Mesothelial cell of epicardium (in vitro differentiated cells): ENCODE data around the gene ADGRF1. TPM values are rescaled to one million over a fixed set of nuclear protein-coding genes. Genes with fewer than 3 reads are reported as not detected.

Experiments used
- DNase-seq, 2 experiments: peaks; one replicate each; pipeline ENCODE4 v3.0.0; 2021; ENCODE audit warnings: low spot score in 2 of 2; ENCODE audit not compliant: unreplicated experiment in 2 of 2
- H3K27ac Mint-ChIP-seq: 2 replicates; pipeline ENCODE4 v1.8.0; 2021; ENCODE audit warnings: mixed read lengths
- H3K27me3 Mint-ChIP-seq: 2 replicates; pipeline ENCODE4 v1.8.0; 2021; ENCODE audit warnings: low read depth, mixed read lengths
- H3K36me3 Mint-ChIP-seq: 2 replicates; pipeline ENCODE4 v1.8.0; 2021; ENCODE audit warnings: mixed read lengths
- H3K4me1 Mint-ChIP-seq: 2 replicates; pipeline ENCODE4 v1.8.0; 2021; ENCODE audit warnings: mixed read lengths
- H3K4me3 Mint-ChIP-seq: 2 replicates; pipeline ENCODE4 v1.8.0; 2021; ENCODE audit warnings: mild to moderate bottlenecking, moderate library complexity, mixed read lengths
- H3K9me3 Mint-ChIP-seq: 2 replicates; pipeline ENCODE4 v1.8.0; 2021; ENCODE audit warnings: mixed read lengths
- total RNA-seq: library from RNA; stranded (reverse); gene quantifications from 3 replicates; pipeline ENCODE4 v1.2.1, GENCODE V29; 2021
- TF ChIP-seq, protein P1 (sequence below): fragments of 200-600 bp; sonication (generic); IDR thresholded peaks from one replicate; pipeline ENCODE4 v1.5.0; 2021; ENCODE audit warnings: antibody characterized with exemption; ENCODE audit not compliant: unreplicated experiment

ADGRF1 gene
- total RNA-seq, 1 donor from 2014 or later: 1.4 TPM

- Mint-ChIP-seq H3K9me3 (no peaks in the 10 kb centered on the region), H3K27me3 (no peaks in the 10 kb centered on the region), H3K36me3 (no peaks in the 10 kb centered on the region), H3K4me3 (no peak overlapping the region), H3K4me1 (peaks cover 27% of the 10 kb centered on the region), H3K27ac (no peak overlapping the region)
- no peak for DNase-seq
- TF ChIP-seq, protein P1, sequence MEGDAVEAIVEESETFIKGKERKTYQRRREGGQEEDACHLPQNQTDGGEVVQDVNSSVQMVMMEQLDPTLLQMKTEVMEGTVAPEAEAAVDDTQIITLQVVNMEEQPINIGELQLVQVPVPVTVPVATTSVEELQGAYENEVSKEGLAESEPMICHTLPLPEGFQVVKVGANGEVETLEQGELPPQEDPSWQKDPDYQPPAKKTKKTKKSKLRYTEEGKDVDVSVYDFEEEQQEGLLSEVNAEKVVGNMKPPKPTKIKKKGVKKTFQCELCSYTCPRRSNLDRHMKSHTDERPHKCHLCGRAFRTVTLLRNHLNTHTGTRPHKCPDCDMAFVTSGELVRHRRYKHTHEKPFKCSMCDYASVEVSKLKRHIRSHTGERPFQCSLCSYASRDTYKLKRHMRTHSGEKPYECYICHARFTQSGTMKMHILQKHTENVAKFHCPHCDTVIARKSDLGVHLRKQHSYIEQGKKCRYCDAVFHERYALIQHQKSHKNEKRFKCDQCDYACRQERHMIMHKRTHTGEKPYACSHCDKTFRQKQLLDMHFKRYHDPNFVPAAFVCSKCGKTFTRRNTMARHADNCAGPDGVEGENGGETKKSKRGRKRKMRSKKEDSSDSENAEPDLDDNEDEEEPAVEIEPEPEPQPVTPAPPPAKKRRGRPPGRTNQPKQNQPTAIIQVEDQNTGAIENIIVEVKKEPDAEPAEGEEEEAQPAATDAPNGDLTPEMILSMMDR: no peak
Measured at GRCh38 chr6:46953921-46954320, 88.2 kb downstream of the ADGRF1 start.

GRCh38 chr6:46949632-46950280 is 92.4 kb downstream of the ADGRF1 start:
- H3K9me3 Mint-ChIP-seq: no peaks in the 10 kb centered on the region
- H3K27me3 Mint-ChIP-seq: no peaks in the 10 kb centered on the region
- TF ChIP-seq, protein P1: no peak
- DNase-seq: no peak
- H3K27ac Mint-ChIP-seq: no peak overlapping the region
- H3K4me1 Mint-ChIP-seq: peaks cover 11% of the 10 kb centered on the region
- no peaks in the 10 kb centered on the region for H3K36me3 Mint-ChIP-seq
- no peak overlapping the region for H3K4me3 Mint-ChIP-seq

GRCh38 chr6:46948699-46949098 is 93.4 kb downstream of the ADGRF1 start:
- H3K4me3 Mint-ChIP-seq: no peak overlapping the region
- H3K36me3 Mint-ChIP-seq: no peaks in the 10 kb centered on the region
- H3K27ac Mint-ChIP-seq: no peak overlapping the region
- peaks cover 5% of the 10 kb centered on the region for H3K4me1 Mint-ChIP-seq
- no peak for DNase-seq
- TF ChIP-seq, protein P1: no peak
- no peaks in the 10 kb centered on the region for H3K9me3 Mint-ChIP-seq
- no peaks in the 10 kb centered on the region for H3K27me3 Mint-ChIP-seq

Other genes starting within 250 kb of the ADGRF1 start
- 0.16 TPM in 1 of 3 replicates, not detected in the others for gene MEP1A, start 248.9 kb downstream of the ADGRF1 start, total RNA-seq
- 0.16 to 0.32 TPM in 2 of 3 replicates, not detected in the other for gene ADGRF5, start 120.4 kb downstream of the ADGRF1 start, total RNA-seq